ENCODE measurements around the gene UBE2F.

DNA sequence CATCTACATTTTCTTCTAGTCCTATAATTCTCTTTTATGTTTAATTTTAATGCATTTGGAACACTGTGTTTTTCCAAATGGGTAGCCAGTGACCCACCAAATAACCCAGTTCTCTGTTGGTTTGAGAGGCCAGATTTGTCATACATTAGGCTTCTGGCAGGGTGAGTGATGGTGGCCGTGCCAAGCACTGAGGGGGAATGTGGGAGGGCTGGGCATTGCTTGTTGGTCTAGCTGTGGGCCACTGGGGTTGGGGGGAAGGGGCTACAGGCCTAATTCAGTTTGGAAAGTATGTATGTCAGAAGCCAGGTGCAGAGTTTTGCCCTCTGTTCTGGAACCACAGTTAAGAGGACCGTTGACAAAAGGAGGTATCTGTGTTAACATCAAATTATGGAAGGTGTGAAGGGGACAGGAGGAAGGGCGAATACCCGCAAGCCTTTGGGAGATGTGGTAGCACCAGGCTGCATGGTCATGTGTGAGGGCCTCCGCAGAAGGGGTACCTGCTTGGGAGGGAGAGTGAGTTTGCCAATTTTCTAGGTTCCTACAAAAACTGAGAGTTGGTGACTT, 55.9 kb downstream of the UBE2F start:
- TF ChIP-seq, protein P1, sequence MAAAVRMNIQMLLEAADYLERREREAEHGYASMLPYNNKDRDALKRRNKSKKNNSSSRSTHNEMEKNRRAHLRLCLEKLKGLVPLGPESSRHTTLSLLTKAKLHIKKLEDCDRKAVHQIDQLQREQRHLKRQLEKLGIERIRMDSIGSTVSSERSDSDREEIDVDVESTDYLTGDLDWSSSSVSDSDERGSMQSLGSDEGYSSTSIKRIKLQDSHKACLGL (CRISPR knock-in tag; IDR thresholded peaks at IDR 0.05; ENCODE audit: borderline replicate concordance, poor library complexity, severe bottlenecking), result no peak
- TF ChIP-seq ZNF518B (CRISPR knock-in tag; IDR thresholded peaks at IDR 0.05), result no peak
- TF ChIP-seq, protein P2, sequence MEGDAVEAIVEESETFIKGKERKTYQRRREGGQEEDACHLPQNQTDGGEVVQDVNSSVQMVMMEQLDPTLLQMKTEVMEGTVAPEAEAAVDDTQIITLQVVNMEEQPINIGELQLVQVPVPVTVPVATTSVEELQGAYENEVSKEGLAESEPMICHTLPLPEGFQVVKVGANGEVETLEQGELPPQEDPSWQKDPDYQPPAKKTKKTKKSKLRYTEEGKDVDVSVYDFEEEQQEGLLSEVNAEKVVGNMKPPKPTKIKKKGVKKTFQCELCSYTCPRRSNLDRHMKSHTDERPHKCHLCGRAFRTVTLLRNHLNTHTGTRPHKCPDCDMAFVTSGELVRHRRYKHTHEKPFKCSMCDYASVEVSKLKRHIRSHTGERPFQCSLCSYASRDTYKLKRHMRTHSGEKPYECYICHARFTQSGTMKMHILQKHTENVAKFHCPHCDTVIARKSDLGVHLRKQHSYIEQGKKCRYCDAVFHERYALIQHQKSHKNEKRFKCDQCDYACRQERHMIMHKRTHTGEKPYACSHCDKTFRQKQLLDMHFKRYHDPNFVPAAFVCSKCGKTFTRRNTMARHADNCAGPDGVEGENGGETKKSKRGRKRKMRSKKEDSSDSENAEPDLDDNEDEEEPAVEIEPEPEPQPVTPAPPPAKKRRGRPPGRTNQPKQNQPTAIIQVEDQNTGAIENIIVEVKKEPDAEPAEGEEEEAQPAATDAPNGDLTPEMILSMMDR (IDR thresholded peaks at IDR 0.05 in 2 of 3, conservative IDR thresholded peaks at IDR 0.05 in 1 of 3; ENCODE audit: insufficient read depth in 2 of 3, low read depth in 1 of 3, low read length in 3 of 3), result no peak

Data from K562 (cell line).